Measurements from ENCODE around the gene IL6ST.

DNA sequence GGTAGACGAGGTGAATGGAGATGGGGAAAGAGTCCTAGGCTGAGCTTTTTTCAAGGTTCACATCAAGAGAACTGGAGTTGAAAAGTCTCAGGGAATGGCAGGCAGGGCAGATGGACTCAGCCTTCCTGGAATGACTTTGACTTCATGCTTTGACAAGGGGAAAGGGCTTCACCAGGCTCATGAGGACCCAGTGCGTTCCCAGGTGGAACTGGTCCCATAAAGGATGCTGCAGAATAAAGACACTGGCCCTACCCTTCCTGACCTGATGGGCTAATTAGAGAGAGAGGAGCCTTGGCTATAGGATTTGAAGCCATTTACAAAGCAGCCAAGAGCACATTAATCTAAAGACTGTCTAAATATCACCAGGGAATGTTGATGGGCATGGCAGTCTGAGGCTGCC is 79.8 kb downstream of the IL6ST start:
- TF ChIP-seq, protein P1, sequence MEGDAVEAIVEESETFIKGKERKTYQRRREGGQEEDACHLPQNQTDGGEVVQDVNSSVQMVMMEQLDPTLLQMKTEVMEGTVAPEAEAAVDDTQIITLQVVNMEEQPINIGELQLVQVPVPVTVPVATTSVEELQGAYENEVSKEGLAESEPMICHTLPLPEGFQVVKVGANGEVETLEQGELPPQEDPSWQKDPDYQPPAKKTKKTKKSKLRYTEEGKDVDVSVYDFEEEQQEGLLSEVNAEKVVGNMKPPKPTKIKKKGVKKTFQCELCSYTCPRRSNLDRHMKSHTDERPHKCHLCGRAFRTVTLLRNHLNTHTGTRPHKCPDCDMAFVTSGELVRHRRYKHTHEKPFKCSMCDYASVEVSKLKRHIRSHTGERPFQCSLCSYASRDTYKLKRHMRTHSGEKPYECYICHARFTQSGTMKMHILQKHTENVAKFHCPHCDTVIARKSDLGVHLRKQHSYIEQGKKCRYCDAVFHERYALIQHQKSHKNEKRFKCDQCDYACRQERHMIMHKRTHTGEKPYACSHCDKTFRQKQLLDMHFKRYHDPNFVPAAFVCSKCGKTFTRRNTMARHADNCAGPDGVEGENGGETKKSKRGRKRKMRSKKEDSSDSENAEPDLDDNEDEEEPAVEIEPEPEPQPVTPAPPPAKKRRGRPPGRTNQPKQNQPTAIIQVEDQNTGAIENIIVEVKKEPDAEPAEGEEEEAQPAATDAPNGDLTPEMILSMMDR (IDR thresholded peaks at IDR 0.05) = no peak
- TF ChIP-seq EP300 (IDR thresholded peaks at IDR 0.05) = no peak
